Measurements from ENCODE around the gene CRNN.

CRNN gene

GRCh38 chr1:152398812-152399698, 15.0 kb downstream of the CRNN start:
- DNase-seq (ENCODE audit: low spot score in 2 of 2) = no peak
- H3K27me3 Mint-ChIP-seq = peaks cover 10% of the 10 kb centered on the region
- no peaks in the 10 kb centered on the region for H3K36me3 Mint-ChIP-seq
- no peaks in the 10 kb centered on the region for H3K4me1 Mint-ChIP-seq
- peaks cover 4% of the 10 kb centered on the region for H3K9me3 Mint-ChIP-seq
- no peak overlapping the region for H3K4me3 Mint-ChIP-seq
- no peak overlapping the region for H3K27ac Mint-ChIP-seq
- no peak for ATAC-seq (ENCODE audit: low read depth)

- ATAC-seq (ENCODE audit: low read depth) = no peak
- H3K4me1 Mint-ChIP-seq = no peaks in the 10 kb centered on the region
- peaks cover 4% of the 10 kb centered on the region for H3K9me3 Mint-ChIP-seq
- no peak for DNase-seq (ENCODE audit: low spot score in 2 of 2)
- H3K27me3 Mint-ChIP-seq = peaks cover 16% of the 10 kb centered on the region
- H3K4me3 Mint-ChIP-seq = no peak overlapping the region
- H3K27ac Mint-ChIP-seq = no peak overlapping the region
- no peaks in the 10 kb centered on the region for H3K36me3 Mint-ChIP-seq
Observed at GRCh38 chr1:152397474-152397873, 16.6 kb downstream of the CRNN start.

- peaks cover 25% of the 10 kb centered on the region for H3K27me3 Mint-ChIP-seq
- no peak for DNase-seq (ENCODE audit: low spot score in 2 of 2)
- no peaks in the 10 kb centered on the region for H3K4me1 Mint-ChIP-seq
- H3K9me3 Mint-ChIP-seq = peaks cover 3% of the 10 kb centered on the region
- no peak for ATAC-seq (ENCODE audit: low read depth)
- H3K27ac Mint-ChIP-seq = no peak overlapping the region
- H3K36me3 Mint-ChIP-seq = no peaks in the 10 kb centered on the region
- H3K4me3 Mint-ChIP-seq = no peak overlapping the region
Observed at GRCh38 chr1:152394151-152394550, 19.9 kb downstream of the CRNN start.

- Mint-ChIP-seq H3K9me3 (peaks cover 3% of the 10 kb centered on the region), H3K36me3 (no peaks in the 10 kb centered on the region), H3K4me3 (no peak overlapping the region), H3K4me1 (no peaks in the 10 kb centered on the region), H3K27me3 (peaks cover 28% of the 10 kb centered on the region), H3K27ac (no peak overlapping the region)
- DNase-seq (ENCODE audit: low spot score in 2 of 2) = no peak
- no peak for ATAC-seq (ENCODE audit: low read depth)
Observed at GRCh38 chr1:152392909-152393308, 21.2 kb downstream of the CRNN start.

- Mint-ChIP-seq H3K36me3 (no peaks in the 10 kb centered on the region), H3K4me3 (no peak overlapping the region), H3K27me3 (peaks cover 17% of the 10 kb centered on the region), H3K9me3 (no peaks in the 10 kb centered on the region), H3K4me1 (no peaks in the 10 kb centered on the region), H3K27ac (no peak overlapping the region)
- DNase-seq (ENCODE audit: low spot score in 2 of 2) (no peak), ATAC-seq (ENCODE audit: low read depth) (no peak)
Observed at GRCh38 chr1:152388889-152389288, 25.2 kb downstream of the CRNN start.

- H3K27ac Mint-ChIP-seq = no peak overlapping the region
- DNase-seq (ENCODE audit: low spot score in 2 of 2) (no peak), ATAC-seq (ENCODE audit: low read depth) (no peak)
- no peak overlapping the region for H3K4me3 Mint-ChIP-seq
- H3K9me3 Mint-ChIP-seq = no peaks in the 10 kb centered on the region
- H3K27me3 Mint-ChIP-seq = peaks cover 10% of the 10 kb centered on the region
- H3K36me3 Mint-ChIP-seq = no peaks in the 10 kb centered on the region
- no peaks in the 10 kb centered on the region for H3K4me1 Mint-ChIP-seq
Observed at GRCh38 chr1:152386940-152387339, 27.1 kb downstream of the CRNN start.

- no peak overlapping the region for H3K4me3 Mint-ChIP-seq
Observed at GRCh38 chr1:152380932-152381331, 33.1 kb downstream of the CRNN start.

GRCh38 chr1:152374451-152374850, 39.6 kb downstream of the CRNN start:
- H3K27me3 Mint-ChIP-seq = peaks cover 6% of the 10 kb centered on the region
- DNase-seq (ENCODE audit: low spot score in 2 of 2) (no peak), ATAC-seq (ENCODE audit: low read depth) (no peak)
- H3K4me3 Mint-ChIP-seq = no peak overlapping the region
- no peaks in the 10 kb centered on the region for H3K36me3 Mint-ChIP-seq
- no peaks in the 10 kb centered on the region for H3K9me3 Mint-ChIP-seq
- no peaks in the 10 kb centered on the region for H3K4me1 Mint-ChIP-seq
- no peak overlapping the region for H3K27ac Mint-ChIP-seq

More at GRCh38 chr1:152380932-152381331, 33.1 kb downstream of the CRNN start:
- H3K27me3 Mint-ChIP-seq = no peaks in the 10 kb centered on the region
- H3K9me3 Mint-ChIP-seq = no peaks in the 10 kb centered on the region
- DNase-seq (ENCODE audit: low spot score in 2 of 2) (no peak), ATAC-seq (ENCODE audit: low read depth) (no peak)
- no peaks in the 10 kb centered on the region for H3K36me3 Mint-ChIP-seq
- no peaks in the 10 kb centered on the region for H3K4me1 Mint-ChIP-seq
- H3K27ac Mint-ChIP-seq = no peak overlapping the region

- Mint-ChIP-seq H3K36me3 (no peaks in the 10 kb centered on the region), H3K4me1 (no peaks in the 10 kb centered on the region), H3K27ac (no peak overlapping the region), H3K4me3 (no peak overlapping the region), H3K27me3 (peaks cover 6% of the 10 kb centered on the region), H3K9me3 (peaks cover 4% of the 10 kb centered on the region)
- ATAC-seq (ENCODE audit: low read depth) (no peak), DNase-seq (ENCODE audit: low spot score in 2 of 2) (no peak)
Observed at GRCh38 chr1:152372672-152373071, 41.4 kb downstream of the CRNN start.

- no peak for ATAC-seq (ENCODE audit: low read depth)
Observed at GRCh38 chr1:152367436-152367835, 46.6 kb downstream of the CRNN start.

GRCh38 chr1:152359906-152360305, 54.2 kb downstream of the CRNN start, which contains the start of gene FLG2:
Gene FLG2 (minus strand): TSS chr1:152360006. CDS start chr1:152358884, 1,122 bp downstream.
- Mint-ChIP-seq H3K36me3 (peaks cover 1% of the 10 kb centered on the region), H3K27me3 (peaks cover 11% of the 10 kb centered on the region), H3K9me3 (peaks cover 2% of the 10 kb centered on the region), H3K4me1 (no peaks in the 10 kb centered on the region), H3K4me3 (no peak within 1 kb of the TSS), H3K27ac (no peak within 1 kb of the TSS)
- no peak for ATAC-seq (ENCODE audit: low read depth)
- DNase-seq (ENCODE audit: low spot score in 2 of 2) = no peak

More at GRCh38 chr1:152367436-152367835, 46.6 kb downstream of the CRNN start:
- no peak overlapping the region for H3K27ac Mint-ChIP-seq
- peaks cover 4% of the 10 kb centered on the region for H3K9me3 Mint-ChIP-seq
- H3K27me3 Mint-ChIP-seq = peaks cover 6% of the 10 kb centered on the region
- H3K4me3 Mint-ChIP-seq = no peak overlapping the region
- DNase-seq (ENCODE audit: low spot score in 2 of 2) = no peak
- no peaks in the 10 kb centered on the region for H3K4me1 Mint-ChIP-seq
- H3K36me3 Mint-ChIP-seq = no peaks in the 10 kb centered on the region
